Chondrocyte (in vitro differentiated cells): ENCODE measurements around the gene AWAT1. TPM values are rescaled to one million over a fixed set of nuclear protein-coding genes. Genes with fewer than 3 reads are reported as not detected.

Experiments used
- DNase-seq: peaks from one replicate; pipeline ENCODE4 v3.0.0; 2021; ENCODE audit warnings: mixed read lengths, low spot score
- H3K27ac Mint-ChIP-seq: one replicate; pipeline ENCODE4 v1.8.0; 2021; ENCODE audit warnings: mild to moderate bottlenecking, moderate library complexity, mixed read lengths; ENCODE audit not compliant: unreplicated experiment
- H3K27me3 Mint-ChIP-seq: 2 replicates; pipeline ENCODE4 v1.8.0; 2021; ENCODE audit warnings: low read depth, mixed read lengths
- H3K36me3 Mint-ChIP-seq: 2 replicates; pipeline ENCODE4 v1.8.0; 2021; ENCODE audit warnings: low read depth, mixed read lengths
- H3K4me1 Mint-ChIP-seq: 2 replicates; pipeline ENCODE4 v1.8.0; 2021; ENCODE audit warnings: low read depth, mild to moderate bottlenecking, mixed read lengths
- H3K4me3 Mint-ChIP-seq: one replicate; pipeline ENCODE4 v1.8.0; 2021; ENCODE audit warnings: mild to moderate bottlenecking, moderate library complexity, mixed read lengths; ENCODE audit not compliant: unreplicated experiment
- H3K9me3 Mint-ChIP-seq: 2 replicates; pipeline ENCODE4 v1.8.0; 2021; ENCODE audit warnings: low read depth, mixed read lengths
- total RNA-seq: library from RNA; stranded (reverse); gene quantifications from 3 replicates; pipeline ENCODE4 v1.2.1, GENCODE V29; 2021
- TF ChIP-seq, protein P1 (sequence below): fragments of 200-600 bp; sonication (generic); IDR thresholded peaks from 2 replicates; pipeline ENCODE4 v1.5.0; 2021; ENCODE audit warnings: antibody characterized with exemption, mild to moderate bottlenecking, moderate library complexity

Gene AWAT1
- total RNA-seq, 1 donor from 2014 or later, result not detected

DNA sequence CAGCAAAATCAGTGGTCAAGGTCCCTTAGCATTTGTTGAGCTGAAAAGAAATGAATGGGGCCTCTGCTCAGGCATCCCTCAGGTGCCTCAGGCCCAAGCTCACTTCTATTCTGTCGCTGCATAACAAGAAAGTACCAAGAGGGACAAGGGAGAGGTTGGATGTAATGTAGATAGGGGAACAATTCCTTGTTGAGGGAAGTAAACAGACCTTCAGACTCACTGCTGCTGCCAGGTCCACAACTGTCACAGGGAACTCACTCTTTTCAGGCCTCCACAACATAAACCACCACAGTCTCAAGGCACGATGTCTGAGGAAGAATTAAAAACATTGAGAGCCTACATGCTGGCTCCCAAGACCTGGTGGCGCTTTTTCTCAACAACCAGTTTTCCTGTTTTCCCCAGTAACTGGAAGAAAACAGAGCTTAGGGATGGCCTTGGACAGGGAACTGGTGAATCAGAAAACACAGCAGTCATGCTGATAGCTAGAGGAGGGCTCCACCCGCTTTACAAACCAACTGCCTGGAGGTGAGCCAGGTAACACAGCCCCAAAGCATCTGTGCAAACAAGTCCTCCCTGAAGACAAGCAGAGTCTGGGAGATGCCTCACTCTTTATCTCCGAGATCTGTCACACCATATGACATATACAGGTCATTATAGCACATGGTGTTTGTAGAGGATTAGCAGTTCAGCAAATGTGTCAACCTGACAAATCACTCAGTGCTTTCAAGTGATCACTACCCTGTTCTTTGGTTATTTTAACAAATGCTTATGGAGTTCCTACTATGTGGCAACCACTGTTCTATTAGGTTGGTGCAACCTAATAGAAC, 14.3 kb upstream of the AWAT1 start:
- no peak overlapping the region for H3K4me3 Mint-ChIP-seq
- no peaks in the 10 kb centered on the region for H3K36me3 Mint-ChIP-seq
- no peaks in the 10 kb centered on the region for H3K27me3 Mint-ChIP-seq
- H3K9me3 Mint-ChIP-seq, result peaks cover 6% of the 10 kb centered on the region
- H3K4me1 Mint-ChIP-seq, result no peaks in the 10 kb centered on the region
- no peak overlapping the region for H3K27ac Mint-ChIP-seq
- no peak for DNase-seq
- TF ChIP-seq, protein P1, sequence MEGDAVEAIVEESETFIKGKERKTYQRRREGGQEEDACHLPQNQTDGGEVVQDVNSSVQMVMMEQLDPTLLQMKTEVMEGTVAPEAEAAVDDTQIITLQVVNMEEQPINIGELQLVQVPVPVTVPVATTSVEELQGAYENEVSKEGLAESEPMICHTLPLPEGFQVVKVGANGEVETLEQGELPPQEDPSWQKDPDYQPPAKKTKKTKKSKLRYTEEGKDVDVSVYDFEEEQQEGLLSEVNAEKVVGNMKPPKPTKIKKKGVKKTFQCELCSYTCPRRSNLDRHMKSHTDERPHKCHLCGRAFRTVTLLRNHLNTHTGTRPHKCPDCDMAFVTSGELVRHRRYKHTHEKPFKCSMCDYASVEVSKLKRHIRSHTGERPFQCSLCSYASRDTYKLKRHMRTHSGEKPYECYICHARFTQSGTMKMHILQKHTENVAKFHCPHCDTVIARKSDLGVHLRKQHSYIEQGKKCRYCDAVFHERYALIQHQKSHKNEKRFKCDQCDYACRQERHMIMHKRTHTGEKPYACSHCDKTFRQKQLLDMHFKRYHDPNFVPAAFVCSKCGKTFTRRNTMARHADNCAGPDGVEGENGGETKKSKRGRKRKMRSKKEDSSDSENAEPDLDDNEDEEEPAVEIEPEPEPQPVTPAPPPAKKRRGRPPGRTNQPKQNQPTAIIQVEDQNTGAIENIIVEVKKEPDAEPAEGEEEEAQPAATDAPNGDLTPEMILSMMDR, result no peak

DNA sequence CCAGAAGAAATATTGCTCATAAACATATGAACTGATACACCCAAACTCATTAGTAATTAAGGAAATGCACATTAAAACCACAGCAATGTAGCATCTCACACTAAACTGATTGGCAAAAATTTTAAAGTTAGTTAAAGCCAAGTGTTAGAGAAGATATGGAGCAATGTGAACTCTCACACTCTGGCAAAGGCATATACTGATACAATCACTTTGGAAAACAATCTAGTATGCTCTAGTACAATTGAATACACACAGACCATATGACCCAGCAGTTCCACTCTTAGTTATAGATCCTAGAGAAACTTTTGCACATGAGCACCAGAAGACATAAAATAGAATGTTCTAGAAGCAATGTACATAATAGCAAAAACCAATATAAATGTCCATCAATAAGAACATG, 8.4 kb upstream of the AWAT1 start:
- TF ChIP-seq, protein P1, result no peak
- no peak overlapping the region for H3K27ac Mint-ChIP-seq
- peaks cover 3% of the 10 kb centered on the region for H3K9me3 Mint-ChIP-seq
- no peak overlapping the region for H3K4me3 Mint-ChIP-seq
- no peaks in the 10 kb centered on the region for H3K27me3 Mint-ChIP-seq
- no peak for DNase-seq
- H3K4me1 Mint-ChIP-seq, result no peaks in the 10 kb centered on the region
- H3K36me3 Mint-ChIP-seq, result no peaks in the 10 kb centered on the region

DNA sequence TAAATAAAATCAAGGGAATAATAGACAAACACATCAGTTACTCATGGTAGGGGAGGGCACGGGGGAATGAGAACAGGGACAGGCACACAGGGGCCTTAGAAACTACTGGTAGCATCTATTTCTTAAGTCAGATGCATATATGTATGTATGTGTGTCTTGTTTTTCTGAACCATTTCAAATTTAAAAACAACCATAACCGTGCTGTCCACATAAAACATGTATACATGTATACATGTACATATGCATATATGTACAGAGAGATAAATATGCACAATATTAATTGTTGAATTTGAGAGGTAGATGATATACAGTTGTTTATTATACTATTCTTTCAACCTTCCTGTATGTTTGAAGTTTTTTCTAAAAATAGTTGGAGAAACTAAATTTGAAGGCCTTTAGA, 7.8 kb upstream of the AWAT1 start:
- TF ChIP-seq, protein P1, result no peak
- Mint-ChIP-seq H3K4me3 (no peak overlapping the region), H3K27me3 (no peaks in the 10 kb centered on the region), H3K36me3 (no peaks in the 10 kb centered on the region), H3K4me1 (no peaks in the 10 kb centered on the region), H3K27ac (no peak overlapping the region), H3K9me3 (no peaks in the 10 kb centered on the region)
- no peak for DNase-seq

DNA sequence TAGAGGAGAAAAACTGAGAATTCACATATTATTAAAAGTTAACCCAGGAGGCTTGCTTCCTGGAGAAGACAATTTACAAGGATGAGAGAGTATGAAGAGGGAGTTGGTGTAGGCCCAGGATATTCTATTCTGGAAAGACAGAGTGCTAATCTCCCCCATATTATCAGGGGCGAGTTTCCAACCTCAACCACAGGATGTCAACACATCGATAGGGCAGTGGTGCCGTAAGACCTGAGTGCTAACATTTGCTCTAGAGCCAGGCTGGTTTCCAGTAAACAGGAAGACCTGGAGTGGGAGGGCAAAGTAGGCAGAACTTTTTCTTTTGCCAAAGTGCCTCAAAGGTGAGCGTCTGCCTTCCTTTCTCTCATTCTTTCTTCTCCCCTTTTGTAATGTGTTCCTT, 2.8 kb upstream of the AWAT1 start:
- Mint-ChIP-seq H3K9me3 (peaks cover 5% of the 10 kb centered on the region), H3K4me3 (no peak overlapping the region), H3K27me3 (peaks cover 5% of the 10 kb centered on the region)

DNA sequence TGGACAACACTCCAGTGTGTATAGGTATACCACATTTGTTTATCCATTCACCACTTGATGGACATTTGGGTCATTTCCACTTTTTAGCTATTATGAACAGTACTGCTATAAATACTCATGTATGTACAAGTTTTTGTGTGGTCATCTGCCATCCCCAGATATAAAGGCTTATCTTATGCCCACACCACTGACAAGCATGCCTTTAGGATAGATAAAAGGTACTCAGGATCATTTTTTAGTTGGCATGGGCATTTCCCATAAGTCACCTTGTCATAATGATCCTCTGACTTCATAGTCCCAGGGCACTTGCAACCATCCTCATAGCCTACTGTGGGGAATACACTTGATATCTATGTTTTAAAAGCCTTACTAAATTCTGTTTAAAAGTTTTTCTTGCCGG, 6.3 kb downstream of the AWAT1 start:
- H3K4me3 Mint-ChIP-seq, result no peak overlapping the region
- DNase-seq, result no peak
- peaks cover 6% of the 10 kb centered on the region for H3K9me3 Mint-ChIP-seq
- H3K27ac Mint-ChIP-seq, result no peak overlapping the region
- H3K4me1 Mint-ChIP-seq, result no peaks in the 10 kb centered on the region
- TF ChIP-seq, protein P1, result no peak
- H3K36me3 Mint-ChIP-seq, result no peaks in the 10 kb centered on the region
- no peaks in the 10 kb centered on the region for H3K27me3 Mint-ChIP-seq

More for the DNA sequence above, 2.8 kb upstream of the AWAT1 start:
- no peaks in the 10 kb centered on the region for H3K4me1 Mint-ChIP-seq
- TF ChIP-seq, protein P1, result no peak
- no peak for DNase-seq
- peaks cover 2% of the 10 kb centered on the region for H3K36me3 Mint-ChIP-seq
- no peak overlapping the region for H3K27ac Mint-ChIP-seq
